GM10847 (cell line): ENCODE data around the gene MMP25.

Experiments
- POLR2A ChIP-seq: IDR thresholded peaks from 2 replicates; pipeline ENCODE4 v1.6.1; 2011; ENCODE audit not compliant: insufficient read length; ENCODE audit errors: extremely low read depth

MMP25 gene

DNA sequence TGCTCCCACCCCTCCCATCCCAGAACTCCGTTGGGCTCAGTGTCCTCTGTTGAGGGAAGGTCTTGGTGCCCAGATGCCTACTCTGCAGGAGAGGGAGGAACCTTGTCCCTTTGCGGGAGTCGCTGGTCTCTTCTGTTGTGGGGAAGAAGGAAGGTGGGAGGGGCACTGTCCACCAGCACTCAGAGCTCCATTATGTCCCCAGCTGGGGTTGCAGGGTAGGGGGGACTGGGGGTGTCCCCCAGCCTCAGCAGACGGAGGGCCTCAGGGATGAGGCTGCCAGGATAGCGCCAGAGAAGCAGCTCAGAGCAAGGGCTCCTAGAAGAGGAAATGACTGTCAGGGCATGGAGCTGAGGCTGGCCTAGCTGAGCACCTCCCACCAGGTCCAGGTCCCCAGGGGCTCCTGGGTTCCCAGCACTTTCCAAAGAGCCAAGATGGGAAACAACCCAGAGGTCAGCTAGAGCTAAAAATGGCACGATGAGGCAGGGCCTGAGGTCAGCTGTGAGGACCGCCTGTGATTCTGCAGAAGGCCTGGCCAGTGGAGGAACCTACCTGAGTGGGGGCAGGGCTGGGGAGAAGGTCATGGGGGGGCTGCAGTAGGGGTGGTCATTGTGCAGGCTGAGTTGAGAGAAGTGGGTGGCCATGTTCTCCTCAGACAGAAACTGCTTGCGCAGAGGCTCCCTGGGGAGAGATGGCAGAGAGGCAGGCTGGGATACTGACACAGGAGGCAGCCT lies 23.5 kb upstream of the MMP25 start:
- no peak for TF ChIP-seq POLR2A

- TF ChIP-seq POLR2A, result no peak
Measured at GRCh38 chr16:3023415-3023668, 23.0 kb upstream of the MMP25 start.

DNA sequence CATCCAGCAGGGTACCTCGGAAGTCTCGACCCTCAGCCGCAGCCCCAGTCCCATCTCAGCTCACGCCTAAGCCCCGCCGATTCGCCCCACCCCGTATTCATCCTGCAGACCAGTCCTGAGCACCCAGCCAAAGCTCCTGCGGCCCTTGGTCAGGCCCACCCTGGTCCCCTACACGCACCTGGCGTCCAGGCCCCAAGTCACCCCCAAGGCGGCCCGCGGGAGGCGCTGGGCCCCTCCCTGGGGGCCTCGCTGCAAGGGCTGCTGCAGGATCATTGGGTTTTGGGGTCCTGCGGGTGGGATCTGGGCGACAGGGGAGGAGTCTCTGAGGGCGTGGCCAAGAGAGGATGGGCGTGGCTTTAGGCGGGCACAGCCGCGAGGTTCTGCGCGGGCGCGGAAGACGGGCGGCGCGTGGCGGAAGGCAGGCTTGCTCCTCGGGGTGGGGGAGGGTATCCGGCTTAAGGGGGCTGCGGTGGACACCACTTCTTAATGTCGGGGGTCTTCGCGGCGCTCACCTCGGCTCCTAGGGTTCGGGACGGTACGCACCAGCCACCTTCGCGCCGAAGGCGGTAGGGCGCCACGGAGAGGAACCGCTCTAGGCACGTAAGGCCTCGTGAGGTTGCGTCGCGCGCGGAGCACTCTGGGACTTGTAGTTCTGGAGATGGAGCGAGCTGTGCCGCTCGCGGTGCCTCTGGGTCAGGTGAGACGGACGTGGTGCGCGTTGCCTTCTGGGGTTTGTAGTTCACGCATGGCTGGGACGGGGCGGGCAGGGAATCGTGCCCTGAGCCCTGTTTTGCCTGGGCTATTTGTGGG lies 22.5 kb upstream of the MMP25 start, which contains the start of the genes HCFC1R1 and THOC6:
Gene HCFC1R1, minus strand, starts transcription at position 274 of the 810 bp plus-strand sequence. Its CDS starts 1 bp downstream, at position 273.
Gene THOC6, plus strand, starts transcription at position 367 of the 810 bp plus-strand sequence. Its CDS starts 292 bp downstream, at position 659.
- peak; percentile 75 for TF ChIP-seq POLR2A

DNA sequence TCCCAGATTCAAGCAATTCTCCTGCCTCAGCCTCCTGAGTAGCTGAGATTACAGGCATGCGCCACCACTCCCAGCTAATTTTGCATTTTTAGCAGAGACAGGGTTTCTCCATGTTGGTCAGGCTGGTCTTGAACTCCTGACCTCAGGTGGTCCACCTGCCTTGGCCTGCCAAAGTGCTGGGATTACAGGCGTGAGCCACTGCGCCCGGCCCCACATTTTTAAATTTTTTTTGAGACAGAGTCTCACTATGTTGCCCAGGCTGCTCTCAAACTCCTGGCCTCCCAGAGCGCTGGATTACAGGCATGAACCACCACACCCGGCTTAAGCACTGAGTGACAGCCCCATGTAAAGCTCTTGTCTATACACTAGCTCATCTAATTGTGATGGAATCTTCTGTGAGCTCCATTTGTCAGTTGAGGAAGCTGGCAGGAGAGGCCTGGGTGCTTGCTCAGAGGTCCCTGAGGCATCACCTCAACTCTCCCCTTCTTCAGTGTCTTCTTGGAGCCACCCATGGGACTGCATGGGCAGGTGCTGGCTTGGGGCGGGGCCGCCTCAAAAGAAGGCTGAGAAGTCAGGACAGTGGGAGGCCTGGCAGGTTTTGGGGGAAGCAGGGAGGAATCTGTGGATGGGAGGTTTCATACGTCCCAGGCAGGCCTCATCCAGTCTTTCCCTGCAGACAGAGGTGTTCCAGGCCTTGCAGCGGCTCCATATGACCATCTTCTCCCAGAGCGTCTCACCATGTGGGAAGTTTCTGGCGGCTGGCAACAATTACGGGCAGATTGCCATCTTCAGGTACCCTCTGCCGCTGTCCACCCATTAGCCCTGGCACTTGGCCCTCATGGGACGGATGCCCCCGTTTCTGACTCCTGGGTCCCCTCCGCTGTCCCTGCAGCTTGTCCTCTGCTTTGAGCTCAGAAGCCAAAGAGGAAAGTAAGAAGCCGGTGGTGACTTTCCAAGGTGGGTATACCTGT lies 21.0 kb upstream of the MMP25 start:
- TF ChIP-seq POLR2A, result no peak

DNA sequence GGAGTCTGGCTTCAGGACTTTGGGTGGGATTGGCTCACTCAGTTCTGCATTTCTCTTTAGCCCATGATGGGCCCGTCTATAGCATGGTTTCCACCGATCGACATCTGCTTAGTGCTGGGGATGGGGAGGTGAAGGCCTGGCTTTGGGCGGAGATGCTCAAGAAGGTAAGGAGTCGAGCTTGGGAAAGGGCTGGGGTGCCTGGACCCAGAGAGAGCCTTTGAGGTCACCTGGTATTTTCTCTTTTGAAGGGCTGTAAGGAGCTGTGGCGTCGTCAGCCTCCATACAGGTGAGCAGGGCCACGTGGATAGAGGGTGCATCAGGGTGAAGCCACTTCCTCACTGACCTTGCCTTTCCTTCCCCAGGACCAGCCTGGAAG lies 20.4 kb upstream of the MMP25 start:
- TF ChIP-seq POLR2A, result no peak

DNA sequence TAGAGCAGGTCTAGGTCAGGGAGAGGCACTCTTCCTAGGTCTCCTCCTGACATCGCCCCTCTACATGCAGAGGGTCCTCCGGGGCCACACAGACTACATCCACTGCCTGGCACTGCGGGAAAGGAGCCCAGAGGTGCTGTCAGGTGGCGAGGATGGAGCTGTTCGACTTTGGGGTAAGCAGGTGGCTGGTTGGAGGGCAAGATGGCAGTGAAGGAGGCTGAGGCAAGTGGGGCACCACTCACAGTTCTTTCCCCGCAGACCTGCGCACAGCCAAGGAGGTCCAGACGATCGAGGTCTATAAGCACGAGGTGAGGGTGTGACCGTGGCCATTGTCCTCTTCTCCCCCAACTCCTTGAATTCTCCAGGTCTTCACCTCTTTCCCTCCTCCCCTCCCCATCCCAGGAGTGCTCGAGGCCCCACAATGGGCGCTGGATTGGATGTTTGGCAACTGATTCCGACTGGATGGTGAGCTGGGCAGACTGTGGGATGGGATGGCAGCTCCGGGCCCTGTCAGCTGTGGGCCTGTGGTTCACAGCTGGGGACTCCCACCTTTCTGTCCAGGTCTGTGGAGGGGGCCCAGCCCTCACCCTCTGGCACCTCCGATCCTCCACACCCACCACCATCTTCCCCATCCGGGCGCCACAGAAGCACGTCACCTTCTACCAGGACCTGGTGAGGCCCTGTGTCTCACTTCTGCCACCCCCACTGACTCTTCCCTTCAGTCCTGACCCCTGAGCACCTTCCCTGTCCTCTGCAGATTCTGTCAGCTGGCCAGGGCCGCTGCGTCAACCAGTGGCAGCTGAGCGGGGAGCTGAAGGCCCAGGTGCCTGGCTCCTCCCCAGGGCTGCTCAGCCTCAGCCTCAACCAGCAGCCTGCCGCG lies 19.5 kb upstream of the MMP25 start:
- no peak for TF ChIP-seq POLR2A

- no peak for TF ChIP-seq POLR2A
Measured at GRCh38 chr16:3027489-3027795, 18.9 kb upstream of the MMP25 start.

- no peak for TF ChIP-seq POLR2A
Measured at GRCh38 chr16:3027983-3028715, 18.2 kb upstream of the MMP25 start.

DNA sequence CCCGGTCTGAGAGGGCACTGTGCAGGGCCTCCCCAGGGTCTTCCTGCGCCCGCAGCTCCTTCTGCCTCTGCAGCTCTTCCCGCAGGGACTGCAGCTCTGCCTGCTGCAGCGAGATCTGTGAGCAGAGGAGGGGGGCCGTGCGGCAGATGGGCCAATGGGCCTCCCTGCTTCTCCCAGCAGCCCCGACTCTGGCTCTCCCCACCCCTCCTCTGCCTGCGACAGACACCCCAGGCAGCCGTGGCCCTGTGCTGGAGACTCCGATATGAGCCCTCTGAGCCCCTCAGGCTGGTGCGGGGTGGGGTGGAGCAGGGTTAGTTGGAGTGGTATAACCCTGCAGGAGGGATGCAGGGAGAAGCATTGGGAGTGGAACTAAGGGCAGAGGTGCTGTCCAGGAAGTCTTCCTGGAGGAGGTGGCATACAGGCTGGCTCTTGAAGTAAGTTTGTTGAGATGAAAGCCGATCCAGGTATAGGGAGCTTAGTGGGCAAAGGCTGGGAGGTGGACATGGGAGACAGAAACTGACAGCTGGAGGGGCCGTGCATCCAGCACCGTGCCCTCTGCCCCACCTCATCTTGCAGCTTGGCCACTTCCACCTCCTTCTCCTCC lies 17.5 kb upstream of the MMP25 start:
- TF ChIP-seq POLR2A, result no peak

DNA sequence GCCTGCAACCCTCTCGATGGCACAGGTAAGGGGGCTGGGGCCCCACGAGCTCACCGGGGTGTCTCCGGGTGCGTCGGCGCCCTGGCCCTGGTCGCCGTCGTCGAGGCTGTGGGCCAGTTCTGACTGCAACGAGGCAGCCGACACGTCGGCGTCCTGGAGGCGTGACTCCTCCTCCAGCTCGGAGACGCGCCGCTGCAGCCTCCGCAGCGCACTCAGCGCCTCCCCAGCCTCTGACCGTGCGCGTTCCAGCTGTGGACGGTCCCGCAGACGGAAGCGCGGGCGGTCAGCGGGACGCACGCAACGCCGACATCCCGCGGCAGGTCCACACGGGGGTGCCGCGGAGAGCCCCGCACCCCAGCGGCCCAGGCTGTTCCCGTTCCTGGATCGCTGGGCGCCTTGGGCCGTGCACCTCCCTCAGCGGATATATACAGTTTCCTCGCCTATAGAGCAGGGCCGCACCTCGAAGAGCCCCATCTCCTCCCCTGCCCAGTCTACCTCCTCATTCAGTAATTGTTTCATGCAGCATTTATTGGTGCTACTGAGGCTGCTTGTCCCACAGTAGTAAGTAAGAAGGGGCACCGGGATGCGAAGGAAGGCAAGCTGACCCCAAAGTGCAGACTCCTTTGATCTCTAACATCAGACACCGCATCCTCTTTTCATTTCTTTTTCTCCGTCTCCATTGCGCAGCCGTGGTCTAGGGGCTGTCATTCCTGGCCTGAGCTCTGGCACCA lies 16.7 kb upstream of the MMP25 start:
- no peak for TF ChIP-seq POLR2A

- TF ChIP-seq POLR2A, result no peak
Measured at GRCh38 chr16:3030222-3031212, 15.8 kb upstream of the MMP25 start.

- TF ChIP-seq POLR2A, result no peak
Measured at GRCh38 chr16:3032624-3033023, 13.7 kb upstream of the MMP25 start.
